Endothelial cell of umbilical vein (primary cell): ENCODE data around the gene WDFY3. TPM values are rescaled to one million over a fixed set of nuclear protein-coding genes. Genes with fewer than 3 reads are reported as not detected.

Source experiments
- BruUV-seq: library from RNA; stranded (reverse); fragments of 400-500 nt; replicated peaks from 2 replicates; lab custom pipeline; 2021; lab: Mats Ljungman, UMichigan
- CTCF ChIA-PET: fragments of 300-600, 350-600 bp; sonication (Branson Sonifier 250); formaldehyde crosslinking; loops from one replicate; lab custom pipeline; 2021; ENCODE audit warnings: antibody characterized with exemption, inconsistent platforms; lab: Charles Lee
- POLR2A ChIA-PET: fragments of 300-600, 350-600 bp; sonication (Branson Sonifier 250); formaldehyde crosslinking; loops from one replicate; lab custom pipeline; 2021; ENCODE audit warnings: antibody characterized with exemption, inconsistent platforms; lab: Charles Lee
- DNase-seq: peaks from one replicate; pipeline ENCODE4 v3.0.0-alpha.2; 2011; ENCODE audit warnings: low read depth, low spot score
- FAIRE-seq: peaks from 2 replicates; lab custom pipeline; 2011; peaks lifted over from hg19 to GRCh38; lab: Jason Lieb, UNC
- H2AFZ ChIP-seq: 2 replicates; pipeline ENCODE4 v1.6.0; 2012; ENCODE audit warnings: low read depth, low read length, control low read depth, inconsistent platforms
- H3K27ac ChIP-seq: 2 replicates; pipeline ENCODE4 v1.5.1; 2011; ENCODE audit warnings: low read depth, mild to moderate bottlenecking, control low read depth, low read length, moderate library complexity; ENCODE audit not compliant: insufficient read depth
- H3K27me3 ChIP-seq, 2 experiments: 2 replicates each; pipeline versions ENCODE4 v1.6.0 to v1.6.1; 2011; ENCODE audit warnings: low read length in 2 of 2, mixed read lengths in 1 of 2; ENCODE audit not compliant: control insufficient read depth in 2 of 2, insufficient read depth in 2 of 2
- H3K36me3 ChIP-seq, 2 experiments: 2 replicates in 1 of 2; 3 replicates in 1 of 2; pipeline ENCODE4 v1.5.1; 2011; ENCODE audit warnings: low read length in 2 of 2, mild to moderate bottlenecking in 1 of 2, moderate library complexity in 1 of 2; ENCODE audit not compliant: control insufficient read depth in 2 of 2, insufficient read depth in 2 of 2; ENCODE audit errors: extremely low read depth in 1 of 2
- H3K4me1 ChIP-seq: 3 replicates; pipeline ENCODE4 v1.5.1; 2011; ENCODE audit warnings: mild to moderate bottlenecking, low read length; ENCODE audit not compliant: control insufficient read depth, insufficient read depth; ENCODE audit errors: extremely low read depth
- H3K4me2 ChIP-seq: 2 replicates; pipeline ENCODE4 v1.6.1; 2011; ENCODE audit warnings: low read length, control low read depth, mixed read lengths; ENCODE audit not compliant: insufficient read depth
- H3K4me3 ChIP-seq, 3 experiments: fragments of 200-600 bp in 1 of 3; sonication (generic), shearing (Covaris generic) in 1 of 3; replicated peaks in 1 of 3; 2 replicates each; pipeline ENCODE4 v1.5.1; 2011 to 2016; ENCODE audit warnings: control low read depth in 3 of 3, low read length in 3 of 3, mild to moderate bottlenecking in 2 of 3, inconsistent platforms in 1 of 3, low read depth in 1 of 3, moderate library complexity in 1 of 3; ENCODE audit not compliant: insufficient read depth in 1 of 3
- H3K79me2 ChIP-seq: 2 replicates; pipeline ENCODE4 v1.6.0; 2012; ENCODE audit warnings: low read length, inconsistent platforms; ENCODE audit not compliant: control insufficient read depth, insufficient read depth
- H3K9ac ChIP-seq: replicated peaks from 2 replicates; pipeline ENCODE3; 2011; ENCODE audit warnings: low read length, control low read depth; ENCODE audit not compliant: insufficient read depth; ENCODE audit errors: extremely low read depth
- H3K9me1 ChIP-seq: replicated peaks from 3 replicates; pipeline ENCODE4 v1.6.0; 2011; ENCODE audit warnings: mild to moderate bottlenecking, low read length; ENCODE audit not compliant: control insufficient read depth, insufficient read depth; ENCODE audit errors: extremely low read depth
- H3K9me3 ChIP-seq: replicated peaks from 2 replicates; pipeline ENCODE4 v1.5.1; 2012; ENCODE audit warnings: low read length, inconsistent platforms; ENCODE audit not compliant: control insufficient read depth, insufficient read depth
- H4K20me1 ChIP-seq: replicated peaks from 2 replicates; pipeline ENCODE3; 2011; ENCODE audit warnings: mild to moderate bottlenecking, low read length; ENCODE audit not compliant: control insufficient read depth, insufficient read depth; ENCODE audit errors: extremely low read depth
- CTCF ChIP-seq, 2 donors: IDR thresholded peaks; 1 replicate in 1 of 2; 2 replicates in 1 of 2; pipeline ENCODE4 v1.5.1; 2011; ENCODE audit warnings: low read length in 2 of 2, mild to moderate bottlenecking in 2 of 2, moderate library complexity in 2 of 2, control low read depth in 1 of 2, inconsistent platforms in 1 of 2, low read depth in 1 of 2; ENCODE audit not compliant: insufficient read depth in 1 of 2; ENCODE audit errors: extremely low read depth in 1 of 2
- EZH2 ChIP-seq: IDR thresholded peaks from 2 replicates; pipeline ENCODE4 v1.6.1; 2012; ENCODE audit warnings: borderline replicate concordance, low read depth, mild to moderate bottlenecking, moderate library complexity, low read length, inconsistent platforms; ENCODE audit not compliant: severe bottlenecking
- FOS ChIP-seq: IDR thresholded peaks from 2 replicates; pipeline ENCODE4 v1.6.1; 2011; ENCODE audit warnings: mild to moderate bottlenecking, low read length, moderate library complexity, borderline replicate concordance; ENCODE audit not compliant: insufficient read depth
- GATA2 ChIP-seq: IDR thresholded peaks from 2 replicates; pipeline ENCODE4 v1.7.0; 2011; ENCODE audit warnings: low read depth, mild to moderate bottlenecking, moderate library complexity, mixed read lengths, low read length; ENCODE audit not compliant: insufficient read length, insufficient read depth
- JUN ChIP-seq: IDR thresholded peaks from 2 replicates; pipeline ENCODE4 v1.6.1; 2011; ENCODE audit warnings: borderline replicate concordance, low read depth; ENCODE audit not compliant: insufficient read length, insufficient read depth
- MYC ChIP-seq: IDR thresholded peaks from one replicate; pipeline ENCODE4 v1.6.1; 2011; ENCODE audit warnings: mild to moderate bottlenecking, low read depth, low read length
- POLR2A ChIP-seq: IDR thresholded peaks from 2 replicates; pipeline ENCODE4 v1.6.1; 2012; ENCODE audit warnings: low read depth, mild to moderate bottlenecking, control low read depth, low read length
- POLR2AphosphoS5 ChIP-seq: IDR thresholded peaks from 2 replicates; pipeline ENCODE4 v1.6.1; 2012; ENCODE audit warnings: low read depth, mild to moderate bottlenecking, control low read depth, low read length, moderate library complexity; ENCODE audit not compliant: insufficient read depth
- dilution Hi-C: fragments of 300-500 bp; cut with MboI; formaldehyde crosslinking; loops from one replicate; pipeline ENCODE4 v1.15.0; 2019; ENCODE audit warnings: low sequenced_read_pairs; ENCODE audit not compliant: extremely low pct_ligation_motif_present
- intact Hi-C: fragments of 100-400 bp; cut with micrococcal nuclease; formaldehyde crosslinking; loops from one replicate; pipeline ENCODE4 v1.10.0; 2022
- polyA plus RNA-seq, 4 experiments: library from polyadenylated mRNA; depleted of rRNA in 3 of 4; stranded (reverse) in 3 of 4; unstranded in 1 of 4; fragments of >200 nt; gene quantifications; 2 replicates each; pipeline versions ENCODE4 v1.2.1 to v1.2.3, GENCODE V29; 2011 to 2012; ENCODE audit warnings: missing spikeins in 1 of 4
- total RNA-seq: library from RNA; stranded (reverse); gene quantifications from 2 replicates; pipeline ENCODE4 v1.2.3, GENCODE V29; 2021
- TF ChIP-seq, protein P1 (sequence below): IDR thresholded peaks from 2 replicates; pipeline ENCODE4 v1.6.1; 2011; ENCODE audit not compliant: insufficient read depth, insufficient read length

The WDFY3 gene
- total and polyA plus RNA-seq, 2 donors (not counting 3 experiments of a cell fraction or from before 2014, with no cell fraction given): 37.0 to 113 TPM

DNA sequence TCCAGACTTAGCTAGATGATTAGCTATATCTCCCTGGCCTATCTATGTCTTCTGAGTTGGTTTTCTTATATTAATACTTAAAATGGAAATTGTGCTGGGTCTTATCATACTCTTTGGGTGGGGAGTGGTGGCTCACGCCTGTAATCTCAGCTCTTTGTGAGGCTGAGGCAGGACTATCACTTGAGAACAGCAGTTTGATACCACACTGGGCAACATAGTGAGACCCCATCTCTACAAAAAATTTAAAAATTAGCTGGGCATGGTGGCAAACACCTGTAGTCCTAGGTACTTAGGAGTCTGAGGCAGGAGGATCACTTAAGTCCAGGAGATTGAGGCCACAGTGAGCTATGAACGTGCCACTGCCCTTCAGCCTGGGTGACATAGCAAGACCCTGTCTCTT, 30.4 kb downstream of the WDFY3 start:
- Histone ChIP-seq H3K79me2 (peaks cover 70% of the 10 kb centered on the region), H3K9ac (no peak overlapping the region), H3K4me2 (no peak overlapping the region), H3K9me1 (no peaks in the 10 kb centered on the region), H4K20me1 (no peaks in the 10 kb centered on the region), H3K4me1 (peaks cover 28% of the 10 kb centered on the region), H2AFZ (no peak overlapping the region), H3K4me3 (no peak overlapping the region), H3K27me3 (no peaks in the 10 kb centered on the region), H3K9me3 (no peaks in the 10 kb centered on the region), H3K36me3 (no peaks in the 10 kb centered on the region), H3K27ac (no peak overlapping the region)
- CTCF ChIA-PET: no interaction called here
- dilution Hi-C loops (no loop called here), intact Hi-C loops (no loop called here)
- POLR2A ChIA-PET: no interaction called here
- BruUV-seq: no TSS peak
- no peak for FAIRE-seq
- no peak for DNase-seq
- TF ChIP-seq FOS (no peak), CTCF (IDR thresholded peaks at IDR 0.05; ENCODE audit: extremely low read depth in 1 of 2, insufficient read depth in 1 of 2, low read depth in 1 of 2, low read length in 2 of 2) (no peak), MYC (no peak), EZH2 (no peak), JUN (no peak), POLR2AphosphoS5 (no peak), GATA2 (no peak), POLR2A (no peak)
- TF ChIP-seq, protein P1, sequence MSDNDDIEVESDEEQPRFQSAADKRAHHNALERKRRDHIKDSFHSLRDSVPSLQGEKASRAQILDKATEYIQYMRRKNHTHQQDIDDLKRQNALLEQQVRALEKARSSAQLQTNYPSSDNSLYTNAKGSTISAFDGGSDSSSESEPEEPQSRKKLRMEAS: no peak
